ENCODE data around the gene MGAT1.
"Not testable (repeated sequence)": the region's sequence is repeated elsewhere in the genome, so short reads cannot be mapped to it uniquely, and the experiment has no call there.

The MGAT1 gene

GRCh38 chr5:180831139-180832093 is 28.8 kb upstream of the MGAT1 start:
- TF ChIP-seq CTCF (IDR thresholded peaks at IDR 0.05; ENCODE audit: borderline replicate concordance, control extremely low read depth, extremely low read depth, insufficient read depth, missing control alignments): no peak
- peak; percentile 90 for DNase-seq (ENCODE audit: low spot score)
- in situ Hi-C loops (cut with MboI; ENCODE audit: low sequenced_read_pairs, unreplicated experiment): no loop called here

GRCh38 chr5:180830253-180831138 is 27.9 kb upstream of the MGAT1 start:
- in situ Hi-C loops (cut with MboI; ENCODE audit: low sequenced_read_pairs, unreplicated experiment): no loop called here
- no peak for TF ChIP-seq CTCF (IDR thresholded peaks at IDR 0.05; ENCODE audit: borderline replicate concordance, control extremely low read depth, extremely low read depth, insufficient read depth, missing control alignments)
- DNase-seq (ENCODE audit: low spot score): peak; percentile 77

- in situ Hi-C loops (cut with MboI; ENCODE audit: low sequenced_read_pairs, unreplicated experiment): no loop called here
- TF ChIP-seq CTCF (IDR thresholded peaks at IDR 0.05; ENCODE audit: borderline replicate concordance, control extremely low read depth, extremely low read depth, insufficient read depth, missing control alignments): no peak
- DNase-seq (ENCODE audit: low spot score): no peak
Observed at GRCh38 chr5:180829726-180830125, 27.1 kb upstream of the MGAT1 start.

GRCh38 chr5:180828756-180829531 is 26.3 kb upstream of the MGAT1 start:
- in situ Hi-C loops (cut with MboI; ENCODE audit: low sequenced_read_pairs, unreplicated experiment); DNase-seq (ENCODE audit: low spot score): not testable (repeated sequence)

GRCh38 chr5:180827374-180827773 is 24.8 kb upstream of the MGAT1 start:
- DNase-seq (ENCODE audit: low spot score); in situ Hi-C loops (cut with MboI; ENCODE audit: low sequenced_read_pairs, unreplicated experiment): not testable (repeated sequence)

GRCh38 chr5:180825768-180826525 is 23.3 kb upstream of the MGAT1 start:
- no peak for DNase-seq (ENCODE audit: low spot score)
- in situ Hi-C loops (cut with MboI; ENCODE audit: low sequenced_read_pairs, unreplicated experiment): no loop called here

More at GRCh38 chr5:180825768-180826525, 23.3 kb upstream of the MGAT1 start:
- no peak for TF ChIP-seq CTCF (IDR thresholded peaks at IDR 0.05; ENCODE audit: borderline replicate concordance, control extremely low read depth, extremely low read depth, insufficient read depth, missing control alignments)

All from GM13976 (cell line).